ENCODE results near the gene RHOBTB1.

DNA sequence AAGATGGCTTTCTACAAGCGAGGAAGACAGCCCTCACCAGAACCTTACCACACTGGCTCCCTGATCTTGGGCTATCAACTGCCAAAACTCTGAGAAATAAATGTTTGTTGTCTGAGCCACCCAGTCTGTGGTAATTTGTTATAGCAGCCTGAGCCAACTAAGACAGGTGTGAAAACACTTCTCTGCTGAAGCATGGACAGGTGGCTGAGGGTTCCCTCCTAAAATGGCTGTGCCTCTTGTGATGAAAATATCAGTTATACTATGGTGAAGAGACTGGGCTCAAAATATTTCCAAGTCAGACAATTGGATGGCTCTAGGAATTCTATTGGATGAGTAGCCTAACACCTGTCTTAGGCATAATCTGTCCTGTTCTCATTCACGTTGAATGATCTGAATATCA, 87.6 kb downstream of the RHOBTB1 start:
- TF ChIP-seq, protein P1, sequence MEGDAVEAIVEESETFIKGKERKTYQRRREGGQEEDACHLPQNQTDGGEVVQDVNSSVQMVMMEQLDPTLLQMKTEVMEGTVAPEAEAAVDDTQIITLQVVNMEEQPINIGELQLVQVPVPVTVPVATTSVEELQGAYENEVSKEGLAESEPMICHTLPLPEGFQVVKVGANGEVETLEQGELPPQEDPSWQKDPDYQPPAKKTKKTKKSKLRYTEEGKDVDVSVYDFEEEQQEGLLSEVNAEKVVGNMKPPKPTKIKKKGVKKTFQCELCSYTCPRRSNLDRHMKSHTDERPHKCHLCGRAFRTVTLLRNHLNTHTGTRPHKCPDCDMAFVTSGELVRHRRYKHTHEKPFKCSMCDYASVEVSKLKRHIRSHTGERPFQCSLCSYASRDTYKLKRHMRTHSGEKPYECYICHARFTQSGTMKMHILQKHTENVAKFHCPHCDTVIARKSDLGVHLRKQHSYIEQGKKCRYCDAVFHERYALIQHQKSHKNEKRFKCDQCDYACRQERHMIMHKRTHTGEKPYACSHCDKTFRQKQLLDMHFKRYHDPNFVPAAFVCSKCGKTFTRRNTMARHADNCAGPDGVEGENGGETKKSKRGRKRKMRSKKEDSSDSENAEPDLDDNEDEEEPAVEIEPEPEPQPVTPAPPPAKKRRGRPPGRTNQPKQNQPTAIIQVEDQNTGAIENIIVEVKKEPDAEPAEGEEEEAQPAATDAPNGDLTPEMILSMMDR (conservative IDR thresholded peaks at IDR 0.05; ENCODE audit: low read depth in 2 of 2) = no peak
- TF ChIP-seq POLR2AphosphoS5 (IDR thresholded peaks at IDR 0.05; ENCODE audit: low read depth) = no peak
- TF ChIP-seq, protein P2, sequence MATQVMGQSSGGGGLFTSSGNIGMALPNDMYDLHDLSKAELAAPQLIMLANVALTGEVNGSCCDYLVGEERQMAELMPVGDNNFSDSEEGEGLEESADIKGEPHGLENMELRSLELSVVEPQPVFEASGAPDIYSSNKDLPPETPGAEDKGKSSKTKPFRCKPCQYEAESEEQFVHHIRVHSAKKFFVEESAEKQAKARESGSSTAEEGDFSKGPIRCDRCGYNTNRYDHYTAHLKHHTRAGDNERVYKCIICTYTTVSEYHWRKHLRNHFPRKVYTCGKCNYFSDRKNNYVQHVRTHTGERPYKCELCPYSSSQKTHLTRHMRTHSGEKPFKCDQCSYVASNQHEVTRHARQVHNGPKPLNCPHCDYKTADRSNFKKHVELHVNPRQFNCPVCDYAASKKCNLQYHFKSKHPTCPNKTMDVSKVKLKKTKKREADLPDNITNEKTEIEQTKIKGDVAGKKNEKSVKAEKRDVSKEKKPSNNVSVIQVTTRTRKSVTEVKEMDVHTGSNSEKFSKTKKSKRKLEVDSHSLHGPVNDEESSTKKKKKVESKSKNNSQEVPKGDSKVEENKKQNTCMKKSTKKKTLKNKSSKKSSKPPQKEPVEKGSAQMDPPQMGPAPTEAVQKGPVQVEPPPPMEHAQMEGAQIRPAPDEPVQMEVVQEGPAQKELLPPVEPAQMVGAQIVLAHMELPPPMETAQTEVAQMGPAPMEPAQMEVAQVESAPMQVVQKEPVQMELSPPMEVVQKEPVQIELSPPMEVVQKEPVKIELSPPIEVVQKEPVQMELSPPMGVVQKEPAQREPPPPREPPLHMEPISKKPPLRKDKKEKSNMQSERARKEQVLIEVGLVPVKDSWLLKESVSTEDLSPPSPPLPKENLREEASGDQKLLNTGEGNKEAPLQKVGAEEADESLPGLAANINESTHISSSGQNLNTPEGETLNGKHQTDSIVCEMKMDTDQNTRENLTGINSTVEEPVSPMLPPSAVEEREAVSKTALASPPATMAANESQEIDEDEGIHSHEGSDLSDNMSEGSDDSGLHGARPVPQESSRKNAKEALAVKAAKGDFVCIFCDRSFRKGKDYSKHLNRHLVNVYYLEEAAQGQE (IDR thresholded peaks at IDR 0.05; ENCODE audit: unreplicated experiment) = no peak

All from GM23338 (cell line).